Spleen (tissue), 11 donors: ENCODE results near the gene OSBPL10. TPM values are rescaled to one million over a fixed set of nuclear protein-coding genes. Genes with fewer than 3 reads are reported as not detected.

ENCODE experiments used
- DNase-seq: peaks from one replicate; pipeline ENCODE4 v3.0.0-alpha.2; 2020
- H3K27ac ChIP-seq, 8 donors: fragments of 200-600 bp; sonication (generic) in 7 of 8; 1 replicate in 4 of 8; 2 replicates in 4 of 8; pipeline versions ENCODE4 v1.5.0 to v1.8.0; 2016 to 2021; ENCODE audit warnings: inconsistent platforms in 4 of 8, mild to moderate bottlenecking in 4 of 8, moderate library complexity in 1 of 8
- H3K27me3 ChIP-seq, 7 donors: fragments of 200-600 bp; sonication (generic) in 6 of 7; replicated peaks in 1 of 7; 1 replicate in 4 of 7; 2 replicates in 3 of 7; pipeline versions ENCODE4 v1.5.0 to v1.8.0; 2016 to 2021; ENCODE audit warnings: inconsistent platforms in 3 of 7, mild to moderate bottlenecking in 1 of 7
- H3K36me3 ChIP-seq, 6 donors: fragments of 200-600 bp; sonication (generic) in 5 of 6; 1 replicate in 4 of 6; 2 replicates in 2 of 6; pipeline versions ENCODE4 v1.5.0 to v1.8.0; 2016 to 2021; ENCODE audit warnings: inconsistent platforms in 2 of 6
- H3K4me1 ChIP-seq, 6 donors: fragments of 200-600 bp; sonication (generic) in 5 of 6; 1 replicate in 3 of 6; 2 replicates in 3 of 6; pipeline versions ENCODE4 v1.5.0 to v1.8.0; 2016 to 2021; ENCODE audit warnings: inconsistent platforms in 3 of 6
- H3K4me3 ChIP-seq, 8 donors: fragments of 200-600 bp; sonication (generic) in 7 of 8; 1 replicate in 4 of 8; 2 replicates in 4 of 8; pipeline versions ENCODE4 v1.5.0 to v1.8.0; 2016 to 2021; ENCODE audit warnings: inconsistent platforms in 4 of 8, mild to moderate bottlenecking in 4 of 8, moderate library complexity in 2 of 8
- H3K9me3 ChIP-seq, 8 donors: fragments of 200-600 bp; sonication (generic) in 7 of 8; 1 replicate in 4 of 8; 2 replicates in 4 of 8; pipeline versions ENCODE4 v1.5.0 to v1.8.0; 2016 to 2021; ENCODE audit warnings: inconsistent platforms in 4 of 8
- CTCF ChIP-seq, 11 experiments: fragments of 200-600 bp in 7 of 11; fragments of 450-650 bp in 4 of 11; sonication (generic) in 4 of 11; IDR thresholded peaks in 8 of 11; conservative IDR thresholded peaks in 3 of 11; 1 replicate in 7 of 11; 2 replicates in 4 of 11; pipeline versions ENCODE4 v1.4.0 to v1.8.0; 2016 to 2021; ENCODE audit warnings: antibody characterized with exemption in 11 of 11, inconsistent platforms in 4 of 11, mild to moderate bottlenecking in 1 of 11
- POLR2A ChIP-seq, 3 donors: fragments of 450-650 bp; IDR thresholded peaks; one replicate each; pipeline ENCODE4 v1.5.1; 2017; ENCODE audit warnings: antibody characterized with exemption in 3 of 3, mild to moderate bottlenecking in 1 of 3
- POLR2AphosphoS5 ChIP-seq, 3 donors: sonication (generic); formaldehyde crosslinking; IDR thresholded peaks; one replicate each; pipeline ENCODE4 v1.5.1; 2017; ENCODE audit warnings: antibody characterized with exemption in 3 of 3
- WGBS, 5 donors: extraction: QIAGEN DNeasy Blood & Tissue Kit in 3 of 5; methylation state at CpG; one replicate each; pipeline versions ENCODE4 v1.1.5 to v1.1.7; 2013 to 2018; 5-methylcytosine and 5-hydroxymethylcytosine counted together
- intact Hi-C: fragments of 100-400 bp; cut with DNase I; formaldehyde crosslinking; loops from one replicate; pipeline ENCODE4 v1.15.0; 2023; ENCODE audit warnings: low total_unique reads
- polyA plus RNA-seq, 3 donors: library from polyadenylated mRNA; stranded (reverse); fragments of 200-250 nt; gene quantifications; one replicate each; pipeline ENCODE4 v1.2.1, GENCODE V29; 2013
- total RNA-seq, 7 donors: library from RNA; depleted of rRNA in 3 of 7; stranded (reverse); fragments of >200 nt in 3 of 7; fragmentation: NEBNext Ultra II Directional in 4 of 7; extraction: Animal tissue kit (Norgen Biotek cat#: 25700) in 4 of 7; gene quantifications; one replicate each; pipeline versions ENCODE4 v1.1.0 to v1.2.1, GENCODE V29; 2016 to 2021
- donor health status: healthy with polysubstance abuse.
- donor health status: DM: no; HTN: no; CAD: no; lungs with moderate emphysema.
- donor health status: DM: no; HTN: no; CAD: no.
- donor health status: Bipolar disorder and iron deficiency.
- donor health status: healthy.
- donor health status: DM: no; HTN: no; CAD: no.
- donor health status: DM: yes; HTN: yes; CAD: no.

The OSBPL10 gene
- total and polyA plus RNA-seq, 10 donors: 3.8 to 95.1 (median 56.5) TPM

- TF ChIP-seq CTCF (IDR thresholded peaks at IDR 0.05 in 8 of 11, conservative IDR thresholded peaks at IDR 0.05 in 3 of 11): no peak
- TF ChIP-seq POLR2AphosphoS5 (IDR thresholded peaks at IDR 0.05): no peak
- no peak for TF ChIP-seq POLR2A (IDR thresholded peaks at IDR 0.05)
- Histone ChIP-seq H3K4me3 (no peak overlapping the region), H3K36me3 (no peaks in the 10 kb centered on the region), H3K27me3 (no peaks in the 10 kb centered on the region), H3K9me3 (no peaks in the 10 kb centered on the region), H3K4me1 (peaks cover 0 to 29% (median 6%) of the 10 kb centered on the region in 6 donors), H3K27ac (no peak overlapping the region)
- no peak for DNase-seq
- WGBS, 5 donors: 34 to 48% (median 45%) methylated on average over 6 of the region's 6 CpGs
- intact Hi-C loops: no loop called here
Measured at GRCh38 chr3:32002561-32003368, 21.7 kb upstream of the OSBPL10 start.

DNA sequence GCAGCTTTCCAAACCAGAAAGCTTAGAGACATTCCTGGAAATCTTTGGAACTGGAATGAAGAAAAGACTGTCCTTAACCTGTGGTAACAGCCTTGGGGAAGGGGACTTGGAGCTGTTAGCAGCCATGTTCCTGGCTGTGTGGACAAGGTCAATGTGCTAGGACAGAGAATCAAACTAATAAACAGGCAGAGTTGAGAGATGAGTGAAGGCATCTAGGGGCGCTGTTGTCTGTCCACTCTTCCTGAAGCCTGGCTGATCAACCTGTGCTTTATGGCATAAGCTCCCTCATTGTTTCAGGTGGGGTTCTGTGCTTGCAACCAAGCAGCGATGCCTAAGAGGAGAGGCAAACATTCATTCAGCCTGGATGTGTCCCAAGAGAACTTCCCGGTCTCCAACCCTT lies 19.8 kb upstream of the OSBPL10 start:
- Histone ChIP-seq H3K27ac (peak overlapping the region in 1 of 8 donors; percentile 66), H3K4me3 (no peak overlapping the region), H3K4me1 (peaks cover 0 to 29% (median 6%) of the 10 kb centered on the region in 6 donors), H3K27me3 (no peaks in the 10 kb centered on the region), H3K36me3 (no peaks in the 10 kb centered on the region), H3K9me3 (peaks cover 0 to 3% (median 0%) of the 10 kb centered on the region in 8 donors)
- WGBS, 5 donors: 90 to 97% (median 93%) methylated on average over 3 of the region's 3 CpGs
- no peak for TF ChIP-seq POLR2AphosphoS5 (IDR thresholded peaks at IDR 0.05)
- no peak for TF ChIP-seq CTCF (IDR thresholded peaks at IDR 0.05 in 8 of 11, conservative IDR thresholded peaks at IDR 0.05 in 3 of 11)
- TF ChIP-seq POLR2A (IDR thresholded peaks at IDR 0.05): no peak
- DNase-seq: no peak
- intact Hi-C loops: no loop called here

DNA sequence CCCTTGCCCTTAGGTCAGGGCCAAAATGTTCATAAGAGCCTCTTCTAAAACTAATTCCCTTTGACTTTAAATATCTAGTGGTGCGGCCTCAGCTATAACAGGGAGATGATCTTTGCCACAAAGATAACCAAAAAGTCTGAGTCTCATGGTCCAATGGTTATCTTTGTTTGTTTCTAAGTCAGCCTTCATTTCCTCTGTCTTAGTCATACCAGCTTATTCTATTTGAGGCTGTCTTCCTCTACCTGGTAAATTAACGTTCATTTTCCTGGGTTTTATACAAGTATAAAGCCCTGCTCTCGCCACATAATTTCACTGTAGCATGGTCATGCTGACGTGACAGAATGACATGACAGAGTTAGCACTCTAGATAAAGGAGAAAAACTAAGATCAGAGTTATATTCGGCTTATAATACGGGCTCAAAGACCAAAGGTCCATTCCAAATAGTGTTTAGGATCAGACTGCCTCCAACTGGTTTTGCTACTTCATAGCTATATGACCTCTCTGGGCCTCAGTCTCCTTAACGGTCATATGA lies 18.9 kb upstream of the OSBPL10 start:
- H3K4me1 ChIP-seq: peaks cover 0 to 29% (median 6%) of the 10 kb centered on the region in 6 donors
- H3K27ac ChIP-seq: peak overlapping the region in 4 of 8 donors; percentile 31 to 66 (median 49)
- WGBS, 5 donors: 69 to 80% (median 74%) methylated on average over 7 of the region's 7 CpGs
- intact Hi-C loops: no loop called here
- DNase-seq: no peak
- no peak overlapping the region for H3K4me3 ChIP-seq
- no peak for TF ChIP-seq POLR2A (IDR thresholded peaks at IDR 0.05)
- no peak for TF ChIP-seq CTCF (IDR thresholded peaks at IDR 0.05 in 8 of 11, conservative IDR thresholded peaks at IDR 0.05 in 3 of 11)
- no peak for TF ChIP-seq POLR2AphosphoS5 (IDR thresholded peaks at IDR 0.05)
- no peaks in the 10 kb centered on the region for H3K27me3 ChIP-seq
- H3K36me3 ChIP-seq: no peaks in the 10 kb centered on the region
- H3K9me3 ChIP-seq: peaks cover 0 to 12% (median 3%) of the 10 kb centered on the region in 8 donors

DNA sequence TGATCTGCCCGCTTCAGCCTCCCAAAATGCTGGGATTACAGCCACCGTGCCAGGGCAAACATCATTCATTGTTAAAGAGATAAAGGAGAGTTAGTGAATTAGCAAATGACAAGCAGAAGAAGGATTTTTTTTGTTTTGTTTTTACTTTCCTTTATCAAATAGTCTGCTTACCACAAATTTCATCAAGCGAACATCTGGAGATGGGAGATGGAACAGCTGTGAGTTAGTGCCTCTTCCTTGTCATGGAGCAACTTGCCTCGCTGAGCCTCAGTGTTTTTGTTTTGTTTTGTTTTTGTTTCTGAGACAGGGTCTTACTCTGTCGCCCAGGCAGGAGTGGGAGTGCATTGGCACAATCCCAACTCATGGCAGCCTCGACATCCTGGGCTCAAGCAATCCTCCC lies 16.4 kb upstream of the OSBPL10 start:
- H3K4me1 ChIP-seq: peaks cover 0 to 16% (median 0%) of the 10 kb centered on the region in 6 donors
- WGBS, 5 donors: 83 to 90% (median 86%) methylated on average over 6 of the region's 6 CpGs
- no peak for DNase-seq
- intact Hi-C loops: no loop called here
- H3K27me3 ChIP-seq: no peaks in the 10 kb centered on the region
- TF ChIP-seq POLR2AphosphoS5 (IDR thresholded peaks at IDR 0.05) (no peak), POLR2A (IDR thresholded peaks at IDR 0.05) (no peak), CTCF (IDR thresholded peaks at IDR 0.05 in 8 of 11, conservative IDR thresholded peaks at IDR 0.05 in 3 of 11) (no peak)
- H3K27ac ChIP-seq: no peak overlapping the region
- H3K4me3 ChIP-seq: no peak overlapping the region
- H3K36me3 ChIP-seq: no peaks in the 10 kb centered on the region
- H3K9me3 ChIP-seq: peaks cover 0 to 35% (median 17%) of the 10 kb centered on the region in 8 donors
